Effector CD4-positive, alpha-beta T cell (primary cell): ENCODE data around the gene ZXDC.
A peak's percentile ranks its signal among the peaks of the same experiment; 100 is the strongest.

ENCODE experiments used
- DNase-seq: peaks from one replicate; pipeline ENCODE4 v3.0.0-alpha.2; 2020
- total RNA-seq: gene quantifications from one replicate; lab custom pipeline; 2026; lab: John Stamatoyannopoulos, UW

Gene ZXDC, protein sequence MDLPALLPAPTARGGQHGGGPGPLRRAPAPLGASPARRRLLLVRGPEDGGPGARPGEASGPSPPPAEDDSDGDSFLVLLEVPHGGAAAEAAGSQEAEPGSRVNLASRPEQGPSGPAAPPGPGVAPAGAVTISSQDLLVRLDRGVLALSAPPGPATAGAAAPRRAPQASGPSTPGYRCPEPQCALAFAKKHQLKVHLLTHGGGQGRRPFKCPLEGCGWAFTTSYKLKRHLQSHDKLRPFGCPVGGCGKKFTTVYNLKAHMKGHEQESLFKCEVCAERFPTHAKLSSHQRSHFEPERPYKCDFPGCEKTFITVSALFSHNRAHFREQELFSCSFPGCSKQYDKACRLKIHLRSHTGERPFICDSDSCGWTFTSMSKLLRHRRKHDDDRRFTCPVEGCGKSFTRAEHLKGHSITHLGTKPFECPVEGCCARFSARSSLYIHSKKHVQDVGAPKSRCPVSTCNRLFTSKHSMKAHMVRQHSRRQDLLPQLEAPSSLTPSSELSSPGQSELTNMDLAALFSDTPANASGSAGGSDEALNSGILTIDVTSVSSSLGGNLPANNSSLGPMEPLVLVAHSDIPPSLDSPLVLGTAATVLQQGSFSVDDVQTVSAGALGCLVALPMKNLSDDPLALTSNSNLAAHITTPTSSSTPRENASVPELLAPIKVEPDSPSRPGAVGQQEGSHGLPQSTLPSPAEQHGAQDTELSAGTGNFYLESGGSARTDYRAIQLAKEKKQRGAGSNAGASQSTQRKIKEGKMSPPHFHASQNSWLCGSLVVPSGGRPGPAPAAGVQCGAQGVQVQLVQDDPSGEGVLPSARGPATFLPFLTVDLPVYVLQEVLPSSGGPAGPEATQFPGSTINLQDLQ
- 118 reads per million, percentile 85 among the genes with 10 or more reads in this experiment for total RNA-seq

DNA sequence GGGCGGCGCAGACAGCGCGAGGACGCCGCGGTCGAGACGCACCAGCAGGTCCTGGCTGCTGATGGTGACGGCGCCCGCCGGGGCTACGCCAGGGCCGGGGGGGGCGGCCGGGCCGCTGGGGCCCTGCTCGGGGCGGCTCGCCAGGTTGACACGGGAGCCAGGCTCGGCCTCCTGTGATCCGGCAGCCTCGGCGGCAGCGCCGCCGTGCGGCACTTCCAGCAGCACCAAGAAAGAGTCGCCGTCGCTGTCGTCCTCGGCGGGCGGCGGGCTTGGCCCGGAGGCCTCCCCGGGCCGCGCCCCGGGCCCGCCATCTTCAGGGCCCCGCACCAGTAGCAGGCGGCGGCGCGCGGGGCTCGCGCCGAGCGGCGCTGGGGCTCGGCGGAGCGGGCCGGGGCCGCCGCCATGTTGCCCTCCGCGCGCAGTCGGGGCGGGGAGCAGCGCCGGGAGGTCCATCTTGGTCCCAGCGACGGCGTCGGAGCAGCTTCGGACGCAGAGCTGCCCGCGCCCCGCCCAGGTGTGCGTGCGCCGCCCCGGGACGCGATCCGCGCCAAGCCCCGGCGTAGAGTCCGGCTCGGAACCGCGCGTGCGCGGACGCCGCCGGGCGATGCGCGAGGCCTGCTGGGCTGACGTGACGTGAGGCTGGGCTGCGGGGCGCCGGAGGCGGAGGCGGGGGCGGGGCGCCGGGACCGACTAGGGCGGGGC is at the start of gene ZXDC:
Gene ZXDC (minus strand): TSS at position 479 of the 702 bp plus-strand sequence. CDS start 26 bp downstream, at position 453.
- peak; percentile 90 for DNase-seq

DNA sequence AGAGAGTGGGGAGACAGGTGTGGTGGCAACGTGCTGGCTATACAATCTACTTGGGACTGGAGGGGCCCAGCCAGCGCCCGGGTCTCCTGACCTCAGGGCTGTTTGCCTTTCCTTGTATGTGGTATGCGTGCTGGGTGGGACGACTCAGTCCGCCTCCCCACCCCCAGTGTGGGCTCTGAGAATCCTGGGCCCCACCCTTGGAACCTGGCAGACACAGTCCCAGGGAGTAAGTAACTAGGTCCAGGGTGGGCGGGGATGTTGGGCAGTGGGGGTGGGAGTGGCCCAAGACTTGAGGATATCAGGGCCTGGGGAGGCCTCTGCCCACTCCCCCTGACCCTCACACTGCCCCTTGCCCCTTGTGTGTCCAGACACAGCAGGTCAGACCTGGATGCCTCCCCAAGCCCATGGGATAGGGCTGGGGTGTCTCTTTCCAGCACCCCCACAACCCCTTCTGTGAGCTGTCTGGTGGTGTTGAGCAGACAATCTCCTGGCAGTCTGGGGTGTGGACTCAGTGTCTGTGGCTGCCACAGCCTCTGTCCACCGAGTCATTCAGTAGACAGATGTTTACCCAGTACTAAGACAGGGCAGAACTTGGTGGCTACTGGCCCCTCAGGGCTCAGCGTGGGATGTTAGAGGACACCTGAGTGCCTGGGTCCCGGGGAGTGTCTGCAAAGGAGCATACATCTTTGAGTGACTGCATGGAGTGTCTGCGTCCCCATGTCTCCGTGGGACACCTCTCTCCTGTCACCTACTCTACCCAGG is 49.6 kb upstream of the ZXDC start:
- DNase-seq: no peak

DNA sequence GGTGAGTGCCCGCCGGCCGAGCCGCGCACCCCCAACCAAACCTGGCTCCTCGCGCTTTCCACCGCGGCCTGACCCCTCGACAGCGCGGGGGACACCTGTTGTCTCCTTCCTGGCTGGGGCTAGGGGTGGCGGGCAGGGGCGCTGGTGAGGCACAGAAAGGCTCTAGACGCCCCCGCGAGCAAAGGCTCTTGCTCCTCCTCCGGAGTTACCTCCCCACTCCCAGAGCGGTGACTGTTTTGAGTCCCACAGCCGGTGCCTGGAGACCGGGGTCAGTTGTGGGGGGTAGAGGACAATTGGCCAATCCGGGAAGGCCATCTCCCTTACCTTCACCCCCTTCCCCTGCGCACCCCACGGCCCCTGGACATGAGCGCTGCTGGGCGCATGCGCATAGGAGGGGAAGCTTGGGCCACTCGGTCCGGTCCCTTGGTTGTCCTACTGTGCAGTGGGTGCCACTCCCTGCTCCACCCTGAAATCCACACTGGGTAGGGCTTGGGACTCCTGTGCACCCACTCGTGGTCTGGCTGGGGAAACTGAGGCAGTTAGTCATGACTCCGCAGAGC is 48.8 kb upstream of the ZXDC start:
- no peak for DNase-seq

DNA sequence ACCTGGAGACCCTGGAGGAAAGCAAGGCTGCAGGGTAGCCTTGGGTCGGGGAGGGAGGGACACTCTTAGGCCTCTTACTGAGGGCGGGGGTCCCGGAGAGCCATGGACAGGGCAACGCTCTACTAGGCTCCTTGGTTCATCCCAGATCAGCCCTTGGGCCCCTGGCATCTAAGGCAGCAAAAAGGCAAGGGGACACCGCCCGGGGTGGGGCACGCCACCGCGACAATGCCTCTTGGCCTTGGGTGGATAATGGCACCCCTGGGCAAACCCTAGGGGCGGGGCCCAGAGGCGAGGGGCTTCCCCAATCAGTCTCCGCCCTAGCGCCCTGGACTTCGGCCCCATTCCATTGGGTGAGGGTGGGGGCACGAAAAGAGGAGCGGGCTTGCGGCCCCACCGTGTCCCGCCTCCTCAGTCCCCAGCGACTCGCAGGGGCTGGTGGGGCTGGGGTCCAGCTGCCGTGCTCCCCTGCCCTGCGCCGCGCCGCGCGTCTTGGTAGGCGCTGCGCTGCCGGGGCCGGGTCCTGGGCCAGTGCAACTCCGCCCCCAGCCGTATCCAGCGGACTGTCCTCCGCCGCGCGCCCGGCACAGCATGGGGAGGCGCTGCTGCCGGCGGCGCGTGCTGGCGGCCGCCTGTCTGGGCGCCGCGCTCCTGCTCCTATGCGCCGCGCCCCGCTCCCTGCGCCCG is 48.2 kb upstream of the ZXDC start, which contains the start of gene CHST13:
Gene CHST13 (plus strand): TSS at position 411 of the 684 bp plus-strand sequence. CDS start 178 bp downstream, at position 589.
- no peak for DNase-seq

DNA sequence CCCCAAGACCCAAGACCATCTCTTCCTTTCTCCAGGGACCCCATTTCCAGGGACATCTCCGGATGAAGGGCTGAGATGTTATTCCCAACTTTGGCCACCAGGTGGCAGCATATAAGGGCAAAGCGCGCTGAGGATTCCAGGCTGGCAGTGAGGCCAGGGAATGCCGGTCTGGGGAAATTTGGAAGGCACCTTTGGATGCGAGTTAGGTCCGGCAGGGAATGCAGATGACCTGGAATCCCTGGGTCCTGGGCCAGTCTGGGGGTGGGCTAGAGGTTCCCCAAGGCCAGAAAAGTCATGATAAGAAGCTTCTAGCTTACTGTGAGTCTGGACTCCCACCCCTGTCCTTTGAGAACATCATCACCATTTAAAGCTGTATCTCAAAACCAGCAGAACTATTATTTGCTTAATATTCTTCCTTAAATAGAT is 46.7 kb upstream of the ZXDC start:
- DNase-seq: peak; percentile 28

DNA sequence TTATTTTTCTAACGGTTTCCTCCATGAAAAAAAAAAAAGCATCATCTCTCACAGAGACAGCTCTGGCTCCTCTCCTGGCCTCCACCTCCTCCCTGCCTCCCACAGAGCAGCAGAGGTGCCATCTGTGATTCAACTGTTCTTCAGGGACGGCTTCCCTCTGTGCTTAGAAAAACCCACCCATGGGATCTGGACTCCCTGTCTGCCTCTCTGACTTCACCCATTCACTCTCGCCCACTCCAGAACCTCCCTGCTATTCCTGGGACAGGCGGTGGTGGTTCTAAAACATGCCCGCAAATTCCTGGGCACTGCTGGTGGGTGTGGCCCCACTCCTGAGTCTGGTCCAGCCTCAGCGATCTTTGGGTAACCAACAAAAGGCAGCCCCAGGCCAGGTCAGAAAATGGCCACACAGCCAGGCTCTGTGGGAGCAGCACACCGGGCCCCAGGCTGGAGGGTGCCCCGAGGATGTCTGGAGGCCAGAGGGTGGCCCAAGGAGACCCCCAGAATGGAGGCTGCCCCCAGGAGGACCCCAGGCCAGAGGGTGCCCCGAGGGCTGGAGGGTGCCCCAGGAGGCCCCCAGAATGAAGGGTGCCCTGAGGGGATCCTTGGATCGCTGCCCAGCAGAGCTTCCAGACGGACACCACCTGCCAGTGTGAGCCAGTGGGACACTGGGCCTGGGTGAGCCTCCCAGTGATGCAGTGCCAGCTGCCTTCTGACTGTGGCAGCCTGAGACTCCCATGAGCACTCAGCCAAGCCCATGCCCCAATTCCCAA is 45.6 kb upstream of the ZXDC start:
- DNase-seq: no peak

DNA sequence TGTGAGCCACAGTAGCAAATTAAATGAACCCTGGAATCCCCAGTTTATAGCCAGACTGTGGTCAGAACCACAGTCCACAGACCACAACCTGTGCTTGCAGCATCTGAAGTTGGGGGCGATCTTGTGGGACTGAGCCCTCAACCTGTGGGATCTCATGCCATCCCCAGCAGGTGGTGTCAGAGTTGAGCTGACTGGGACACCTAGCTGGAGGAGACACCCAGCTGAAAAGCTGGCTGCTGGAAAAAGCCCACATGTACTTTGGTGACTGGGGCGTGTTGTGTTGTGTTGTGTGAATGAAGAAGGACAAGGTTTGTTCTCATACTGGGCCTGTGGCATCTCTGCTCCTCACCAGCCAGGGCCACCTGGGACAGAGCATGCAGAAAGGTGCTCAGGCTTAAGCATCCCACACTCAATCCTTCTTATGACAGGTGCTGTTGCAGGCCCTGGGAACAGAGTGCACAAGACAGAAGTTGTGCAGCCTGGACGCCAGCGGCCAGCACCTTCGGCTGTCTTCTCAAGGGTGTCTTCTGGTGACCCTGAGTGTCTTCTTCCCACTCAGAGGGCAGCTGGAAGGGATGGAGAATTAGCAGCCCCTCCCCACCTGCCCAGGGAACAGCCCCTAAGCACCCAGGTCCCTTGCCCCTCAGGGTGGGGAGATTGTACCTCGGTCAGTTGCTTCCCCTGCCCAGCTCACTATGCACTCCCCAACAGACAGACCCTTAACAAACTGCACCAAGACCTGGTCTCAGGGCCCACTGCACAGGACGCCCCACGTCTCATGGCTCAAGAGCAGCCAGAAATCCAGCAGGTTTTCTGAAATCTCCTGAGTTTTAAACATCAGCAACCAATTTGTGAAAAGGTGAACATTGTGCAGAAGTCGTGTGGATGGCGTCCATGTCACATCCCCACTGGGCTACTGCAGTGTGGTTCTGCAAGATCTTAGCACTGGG is 44.1 kb upstream of the ZXDC start:
- DNase-seq: no peak

DNA sequence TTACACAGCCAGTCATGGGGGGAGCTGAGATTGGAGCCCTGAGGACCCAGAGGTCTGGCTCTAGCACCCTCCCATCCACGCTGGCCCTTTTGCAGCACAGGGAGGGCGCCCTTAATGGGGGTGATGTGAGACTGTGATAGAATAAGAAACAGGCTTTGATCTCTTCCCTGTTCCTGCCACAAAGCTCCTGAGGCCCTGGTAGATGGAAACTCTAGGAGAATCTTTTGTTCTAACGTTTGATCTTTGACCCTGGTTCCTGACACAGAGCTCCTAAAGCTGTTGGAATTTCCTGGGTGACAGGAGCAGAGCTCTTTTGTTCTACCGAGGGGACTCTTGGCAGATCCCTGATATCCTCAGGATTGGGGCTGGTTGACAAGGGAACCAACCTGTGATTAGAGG is 43.1 kb upstream of the ZXDC start:
- no peak for DNase-seq

DNA sequence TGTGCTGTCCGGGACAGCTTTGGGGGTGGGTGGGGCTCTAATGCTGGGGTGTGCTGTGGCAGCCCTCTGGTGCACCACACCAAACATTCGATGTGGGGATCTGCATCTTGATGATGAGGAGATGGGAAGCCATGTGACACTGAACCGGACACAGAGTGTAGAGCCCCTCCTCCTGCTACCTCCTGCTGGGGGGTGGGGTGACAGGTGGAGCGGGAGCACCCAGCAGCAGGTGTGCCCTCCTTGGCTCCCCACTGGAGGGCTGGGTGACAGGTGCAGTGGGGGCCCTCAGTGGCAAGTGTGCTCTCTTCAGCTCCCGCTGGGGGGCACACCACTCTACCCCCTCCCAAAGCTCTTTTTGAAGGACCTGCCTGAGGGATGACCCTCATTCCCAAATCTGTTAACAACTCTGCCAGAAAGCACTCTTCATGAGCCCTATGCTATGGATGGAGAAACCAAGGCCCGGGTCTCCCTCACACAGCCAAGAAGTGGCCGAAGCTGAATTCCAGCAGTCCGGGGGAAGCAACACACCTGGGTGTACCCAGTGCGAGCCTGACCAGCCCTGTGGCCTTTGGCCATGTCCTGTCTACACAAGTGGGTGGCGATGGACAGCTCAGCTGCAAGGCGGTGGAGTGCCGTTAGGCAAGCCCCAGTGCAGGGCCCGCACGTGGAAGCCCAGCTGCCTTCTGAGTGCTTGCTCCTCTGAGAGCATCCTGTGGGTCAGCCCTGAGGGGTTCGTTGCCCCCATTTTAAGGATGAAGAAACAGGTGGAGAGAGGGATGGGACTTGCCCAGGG is 42.5 kb upstream of the ZXDC start:
- no peak for DNase-seq

DNA sequence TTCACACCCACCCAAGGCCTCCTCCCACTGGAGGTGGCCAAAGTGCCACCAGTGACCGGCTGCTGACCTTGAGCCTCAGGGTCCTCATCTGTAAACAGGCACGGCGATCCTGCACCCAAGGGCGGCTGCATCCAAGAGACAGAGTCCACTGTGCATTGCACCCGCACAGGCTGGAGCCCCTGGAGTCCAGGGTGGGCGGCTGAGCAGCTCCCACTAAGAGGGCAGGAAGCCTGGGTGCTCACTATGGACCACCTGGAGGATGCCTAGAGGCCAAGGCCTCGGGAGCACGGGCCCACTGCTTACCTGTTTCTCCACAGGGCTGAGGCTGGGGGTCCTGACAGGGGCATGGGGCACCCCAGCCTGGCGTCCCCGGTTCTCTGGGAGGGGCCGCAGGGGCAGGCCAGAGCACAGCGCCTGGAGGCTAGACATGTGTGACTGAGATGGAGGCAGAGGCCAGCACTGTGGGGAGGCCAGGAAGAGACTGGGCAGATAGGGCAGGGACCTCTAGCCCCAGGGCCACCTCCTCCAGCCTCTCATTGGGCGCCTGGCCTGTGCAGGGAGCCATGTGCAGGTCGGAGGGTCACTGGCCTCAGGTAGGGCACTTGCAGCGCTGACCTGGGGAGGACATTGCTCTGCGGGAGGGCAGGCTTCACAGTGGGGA is 41.7 kb upstream of the ZXDC start, which contains the start of gene UROC1:
Gene UROC1 (minus strand): TSS at position 483 of the 661 bp plus-strand sequence. CDS start 54 bp downstream, at position 429.
- DNase-seq: no peak

DNA sequence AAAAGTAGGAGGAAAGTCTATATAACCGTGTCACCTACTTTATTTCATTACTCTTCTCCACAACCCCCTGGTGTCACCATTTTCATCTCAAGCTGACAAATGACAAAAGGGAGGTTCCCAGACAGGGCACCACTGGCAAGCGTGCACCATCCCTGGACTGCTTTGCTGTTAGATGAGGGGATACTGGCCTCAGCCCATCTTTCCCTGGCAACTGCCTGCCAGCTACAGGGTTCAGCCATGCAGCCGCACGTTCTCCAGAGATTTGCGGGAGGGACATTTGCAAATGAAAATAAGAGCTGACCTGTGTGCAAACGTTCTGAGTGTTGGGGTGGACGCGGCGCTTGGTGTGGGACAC is 41.2 kb upstream of the ZXDC start:
- DNase-seq: no peak

DNA sequence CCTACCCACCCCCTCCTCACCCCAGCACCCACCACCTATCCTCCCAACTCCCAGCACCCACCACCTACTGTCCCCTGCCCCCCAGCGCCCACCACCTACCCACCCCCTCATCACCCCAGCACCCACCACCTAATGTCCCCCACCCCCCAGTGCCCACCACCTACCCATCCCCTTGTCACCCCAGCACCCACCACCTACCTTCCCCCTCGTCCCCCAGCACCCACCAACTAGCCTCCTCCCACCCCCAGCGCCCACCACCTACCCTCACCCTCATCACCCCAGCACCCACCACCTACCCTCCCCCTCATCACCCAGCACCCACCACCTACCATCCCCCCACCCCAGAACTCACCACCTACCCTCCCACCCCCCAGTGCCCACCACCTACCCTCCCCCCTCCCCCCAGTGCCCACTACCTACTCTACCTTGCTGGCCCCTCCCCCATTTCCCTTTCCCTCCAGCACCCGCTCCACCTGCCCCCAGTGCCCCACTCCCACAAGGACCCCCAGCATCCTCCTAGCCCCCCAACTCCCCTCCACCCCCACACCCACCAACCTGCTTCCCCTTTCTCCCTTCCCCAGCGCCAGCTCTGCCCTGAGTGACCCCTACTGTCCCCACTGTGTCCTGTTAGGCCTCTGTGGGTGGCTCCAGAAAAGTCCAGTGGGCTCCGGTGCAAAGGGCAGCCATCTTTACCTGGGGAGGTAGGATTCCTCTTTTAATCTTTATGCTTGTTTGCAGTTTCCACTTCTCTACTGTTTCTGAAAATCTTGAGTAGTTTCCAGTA is 40.7 kb upstream of the ZXDC start:
- DNase-seq: no peak

DNA sequence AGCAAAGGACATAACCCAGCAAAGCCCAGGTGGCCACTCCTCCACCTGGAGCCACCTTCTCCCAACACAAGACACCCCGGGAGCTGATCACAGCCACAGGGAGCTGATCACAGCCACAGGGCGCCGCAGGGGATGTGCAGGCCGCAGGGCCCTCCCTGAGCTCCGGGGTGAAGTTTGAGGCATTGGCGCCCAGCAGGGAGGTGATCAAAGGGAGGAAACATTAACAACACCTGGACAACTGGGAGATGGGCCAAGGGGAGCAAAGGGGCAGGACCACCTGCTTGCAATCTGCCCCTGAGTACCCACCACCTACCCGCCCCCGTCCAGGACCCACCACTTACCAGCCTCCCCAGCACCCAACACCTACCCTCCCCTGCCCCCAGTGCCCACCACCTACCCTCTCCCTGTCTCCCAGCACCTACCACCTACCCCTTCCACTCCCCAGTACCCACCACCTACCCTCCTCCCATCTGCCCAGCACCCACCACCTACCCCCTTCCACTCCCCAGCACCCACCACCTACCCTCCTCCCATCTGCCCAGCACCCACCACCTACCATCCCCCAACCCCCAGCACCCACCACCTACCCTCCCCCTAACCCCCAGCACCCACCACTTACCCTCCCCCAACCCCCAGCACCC is 39.5 kb upstream of the ZXDC start:
- no peak for DNase-seq

DNA sequence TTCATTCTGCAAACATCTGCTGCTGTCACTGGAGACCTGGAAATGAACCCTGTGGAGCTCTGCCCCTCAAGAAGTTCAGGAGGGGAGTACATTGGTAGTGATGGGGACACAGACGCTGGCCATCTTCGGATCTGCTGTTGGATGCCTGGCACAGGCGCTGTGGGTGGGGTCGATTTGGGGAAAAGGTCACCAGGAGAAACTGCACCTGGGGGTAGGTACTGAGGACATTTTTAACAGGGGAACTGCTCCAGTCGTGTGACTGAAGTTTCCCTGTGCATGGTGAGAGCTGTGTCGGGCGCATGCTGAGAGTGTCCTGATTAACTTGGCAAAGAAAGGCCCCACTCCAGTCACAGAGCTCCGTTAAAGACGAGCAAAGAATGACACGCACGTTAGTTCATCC is 38.5 kb upstream of the ZXDC start:
- no peak for DNase-seq

DNA sequence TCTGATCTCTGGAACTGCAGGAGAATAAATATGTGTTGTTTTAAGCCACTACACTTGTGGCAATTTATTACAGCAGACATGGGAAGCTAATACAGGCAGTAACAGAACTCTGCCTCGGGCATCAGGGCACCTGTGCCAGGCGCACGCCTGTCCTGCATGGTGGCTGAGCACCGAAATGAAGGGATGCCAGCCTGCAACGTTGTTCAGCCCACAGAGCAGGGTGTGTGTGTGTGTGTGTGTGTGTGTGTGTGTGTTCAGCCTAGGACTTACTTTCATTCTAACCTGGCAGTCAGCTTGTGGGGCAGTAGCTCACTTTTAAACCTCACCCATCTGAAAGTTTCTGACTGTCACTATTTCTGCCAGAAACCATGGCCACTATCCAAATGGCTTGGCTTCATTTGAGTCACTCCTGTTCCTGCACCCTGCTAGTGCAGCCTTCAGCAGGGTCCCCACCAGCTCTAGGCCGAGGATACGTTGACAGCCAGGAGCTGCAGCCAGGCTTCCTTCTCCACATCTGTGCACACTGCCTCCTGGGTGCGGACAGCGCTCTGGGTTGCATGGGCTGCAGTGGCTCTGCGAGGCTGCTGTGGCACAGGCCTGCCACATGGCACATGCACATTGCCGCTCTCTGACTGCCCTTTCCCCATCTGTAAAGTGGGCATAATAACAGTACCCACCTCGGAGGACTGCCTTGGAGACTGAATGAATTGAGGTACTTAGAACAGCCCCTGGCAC is 37.4 kb upstream of the ZXDC start:
- no peak for DNase-seq

DNA sequence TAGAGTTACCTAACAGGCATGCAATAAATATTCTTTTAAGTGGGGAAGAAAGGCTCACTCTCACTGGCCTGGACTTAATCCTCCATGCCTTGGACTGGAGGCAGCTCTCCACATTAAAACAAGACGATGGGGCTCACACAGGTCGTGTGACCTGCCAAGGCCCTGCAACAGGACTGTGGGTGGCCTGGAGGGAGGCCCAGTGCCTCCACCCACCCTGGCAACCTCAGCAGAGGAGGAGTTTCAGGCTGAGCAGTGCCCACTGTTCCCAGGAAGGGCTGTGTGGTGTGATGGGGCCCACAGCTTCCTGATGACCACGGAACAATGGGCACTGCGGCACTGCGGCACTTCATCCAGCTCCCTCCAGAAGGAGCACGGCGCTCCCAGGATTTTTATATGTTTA is 36.3 kb upstream of the ZXDC start:
- DNase-seq: no peak
